HCT116 (cell line): ENCODE measurements around the gene GRB10. TPM values are rescaled to one million over a fixed set of nuclear protein-coding genes. Genes with fewer than 3 reads are reported as not detected.

Experiments
- ATAC-seq: fragments of 200-7000 bp; cut with Tn5 transposase; 2 replicates; pipeline ENCODE4 v1.9.1; 2020; ENCODE audit warnings: mild to moderate bottlenecking, moderate library complexity
- Bru-seq: library from RNA; stranded (reverse); fragments of 400-500 nt; gene quantifications from one replicate; lab custom pipeline; 2021; lab: Mats Ljungman, UMichigan
- BruChase-seq, 2 experiments: library from RNA; stranded (reverse); fragments of 400-500 nt; gene quantifications; one replicate each; lab custom pipeline; 2021; lab: Mats Ljungman, UMichigan
- BruUV-seq: library from RNA; stranded (reverse); fragments of 400-500 nt; replicated peaks from 2 replicates; lab custom pipeline; 2021; lab: Mats Ljungman, UMichigan
- CTCF ChIA-PET: fragments of 300-600 bp; sonication (Branson Sonifier 250); formaldehyde crosslinking; loops from one replicate; lab custom pipeline; 2021; ENCODE audit warnings: antibody characterized with exemption; lab: Charles Lee
- POLR2A ChIA-PET: fragments of 300-600, 350-600 bp; sonication (Branson Sonifier 250); formaldehyde crosslinking; loops from one replicate; lab custom pipeline; 2021; ENCODE audit warnings: antibody characterized with exemption; lab: Charles Lee
- RAD21 ChIA-PET, 2 experiments: fragments of 300-600 bp; sonication (Branson Sonifier 250); formaldehyde crosslinking; loops; one replicate each; lab custom pipeline; 2023; ENCODE audit warnings: low total read pairs in 2 of 2; ENCODE audit not compliant: uncharacterized antibody in 2 of 2, unreplicated experiment in 2 of 2, low non-redundant PET in 1 of 2; lab: Charles Lee
- DNase-seq: peaks from one replicate; pipeline ENCODE4 v3.0.0-alpha.2; 2010; ENCODE audit warnings: low read depth, low spot score
- H2AFZ ChIP-seq: fragments of 200-600 bp; shearing (Covaris generic), sonication (generic); 2 replicates; pipeline ENCODE4 v1.6.1; 2017; ENCODE audit warnings: low read depth, mixed run types, mixed read lengths, antibody characterized with exemption, low read length; ENCODE audit not compliant: poor library complexity, severe bottlenecking
- H3K27ac ChIP-seq: 2 replicates; pipeline ENCODE4 v1.5.1; 2012; ENCODE audit warnings: low read depth, low read length
- H3K27me3 ChIP-seq: fragments of 200-600 bp; sonication (generic); 2 replicates; pipeline ENCODE4 v1.6.1; 2016; ENCODE audit warnings: mixed run types, low read length, mixed read lengths; ENCODE audit not compliant: insufficient read depth
- H3K36me3 ChIP-seq, 2 experiments: fragments of 200-500 bp in 1 of 2; fragments of 200-600 bp in 1 of 2; sonication (Bioruptor generic) in 1 of 2; sonication (generic) in 1 of 2; 2 replicates each; pipeline versions ENCODE4 v1.5.1 to v1.6.1; 2014 to 2016; ENCODE audit warnings: low read length in 2 of 2, inconsistent platforms in 1 of 2, mixed read lengths in 1 of 2, mixed run types in 1 of 2; ENCODE audit not compliant: insufficient read depth in 2 of 2, control insufficient read depth in 1 of 2
- H3K4me1 ChIP-seq, 2 experiments: fragments of 200-600 bp in 1 of 2; sonication (generic) in 1 of 2; 2 replicates each; pipeline versions ENCODE4 v1.5.1 to v1.6.1; 2012 to 2017; ENCODE audit warnings: low read length in 2 of 2, inconsistent platforms in 1 of 2, mild to moderate bottlenecking in 1 of 2, mixed read lengths in 1 of 2, mixed run types in 1 of 2, moderate library complexity in 1 of 2; ENCODE audit not compliant: insufficient read depth in 2 of 2, control insufficient read depth in 1 of 2
- H3K4me2 ChIP-seq: fragments of 200-600 bp; sonication (generic); 2 replicates; pipeline ENCODE4 v1.6.1; 2017; ENCODE audit warnings: mixed run types, low read length, mixed read lengths
- H3K4me3 ChIP-seq, 2 experiments: fragments of 200-600 bp in 1 of 2; sonication (generic) in 1 of 2; replicated peaks in 1 of 2; 2 replicates each; pipeline ENCODE4 v1.5.1; 2011 to 2016; ENCODE audit warnings: low read length in 2 of 2, control low read depth in 1 of 2, low read depth in 1 of 2, mild to moderate bottlenecking in 1 of 2, mixed read lengths in 1 of 2, mixed run types in 1 of 2
- H3K79me2 ChIP-seq: fragments of 200-600 bp; sonication (generic); 2 replicates; pipeline ENCODE4 v1.6.1; 2017; ENCODE audit warnings: mild to moderate bottlenecking, mixed run types, low read length, moderate library complexity, mixed read lengths; ENCODE audit not compliant: insufficient read depth
- H3K9ac ChIP-seq: fragments of 200-600 bp; sonication (generic); 2 replicates; pipeline ENCODE4 v1.6.1; 2016; ENCODE audit warnings: low read length, mixed read lengths
- H3K9me2 ChIP-seq: fragments of 200-600 bp; sonication (generic), shearing (Covaris generic); 2 replicates; pipeline ENCODE4 v1.6.1; 2017; ENCODE audit warnings: mixed run types, mild to moderate bottlenecking, moderate library complexity; ENCODE audit not compliant: insufficient read depth
- H3K9me3 ChIP-seq, 2 experiments: fragments of 200-500 bp in 1 of 2; fragments of 200-600 bp in 1 of 2; sonication (Bioruptor generic) in 1 of 2; sonication (generic) in 1 of 2; 2 replicates each; pipeline ENCODE4 v1.6.1; 2014 to 2017; ENCODE audit warnings: low read length in 2 of 2, mixed read lengths in 2 of 2, inconsistent platforms in 1 of 2, low read depth in 1 of 2, mild to moderate bottlenecking in 1 of 2, mixed run types in 1 of 2, moderate library complexity in 1 of 2; ENCODE audit not compliant: control insufficient read depth in 1 of 2, insufficient read depth in 1 of 2
- H4K20me1 ChIP-seq: fragments of 200-600 bp; sonication (generic), shearing (Covaris generic); 2 replicates; pipeline ENCODE4 v1.6.1; 2017; ENCODE audit warnings: mixed run types, mild to moderate bottlenecking, moderate library complexity; ENCODE audit not compliant: insufficient read depth
- EGR1 ChIP-seq: IDR thresholded peaks from 2 replicates; pipeline ENCODE4 v1.6.1; 2012; ENCODE audit warnings: low read depth
- EZH2 ChIP-seq: fragments of 200-600 bp; sonication (generic); IDR thresholded peaks from 2 replicates; pipeline ENCODE4 v1.6.1; 2017; ENCODE audit warnings: antibody characterized with exemption, mixed run types
- MAX ChIP-seq: IDR thresholded peaks from 2 replicates; pipeline ENCODE4 v1.6.1; 2012
- POLR2A ChIP-seq: IDR thresholded peaks from 2 replicates; pipeline ENCODE4 v1.7.0; 2011; ENCODE audit warnings: borderline replicate concordance; ENCODE audit not compliant: insufficient read depth, insufficient read length; ENCODE audit errors: extremely low read depth
- POLR2AphosphoS5 ChIP-seq: IDR thresholded peaks from 2 replicates; pipeline ENCODE4 v1.6.1; 2011; ENCODE audit warnings: mild to moderate bottlenecking, low read depth, low read length, moderate library complexity
- SIN3A ChIP-seq: IDR thresholded peaks from 2 replicates; pipeline ENCODE4 v1.6.1; 2012; ENCODE audit warnings: low read depth
- TCF7L2 ChIP-seq: IDR thresholded peaks from 2 replicates; pipeline ENCODE4 v1.7.0; 2011; ENCODE audit warnings: borderline replicate concordance, inconsistent platforms; ENCODE audit not compliant: insufficient read depth, insufficient read length; ENCODE audit errors: extremely low read depth
- intact Hi-C: fragments of 100-400 bp; cut with micrococcal nuclease; formaldehyde crosslinking; loops from 2 replicates; pipeline ENCODE4 v1.10.0; 2022
- long read RNA-seq: library from polyadenylated mRNA; unstranded; transcript quantifications from one replicate; pipeline ENCODE4 v2.0.0, GENCODE V29; 2021; ENCODE audit not compliant: unreplicated experiment
- polyA plus RNA-seq: library from polyadenylated mRNA; unstranded; fragments of >200 nt; gene quantifications from 2 replicates; pipeline ENCODE4 v1.2.1, GENCODE V29; 2012; ENCODE audit warnings: missing spikeins
- total RNA-seq: library from RNA; stranded (reverse); gene quantifications from one replicate; pipeline ENCODE4 v1.2.1, GENCODE V29; 2021; ENCODE audit not compliant: unreplicated experiment
- TF ChIP-seq, protein P1 (sequence below): IDR thresholded peaks from 2 replicates; pipeline ENCODE4 v1.6.1; 2011; ENCODE audit warnings: mild to moderate bottlenecking, low read length, moderate library complexity; ENCODE audit not compliant: insufficient replicate concordance; ENCODE audit errors: extremely low read depth

The GRB10 gene
- total RNA-seq (37.3 TPM), Bru-seq, nascent RNA (percentile 83 among the genes with signal in this experiment), BruChase-seq, experiment 1, labeled RNA remaining after a 6-hour chase (percentile 76 among the genes with signal in this experiment), BruChase-seq, experiment 2, labeled RNA remaining after a 2-hour chase (percentile 79 among the genes with signal in this experiment)
- 19.2 and 20.6 TPM in 2 replicates for polyA plus RNA-seq
- long read RNA-seq, full-length matches to known transcripts: 17 of 56 reads
- long read RNA-seq, partial matches to known transcripts: 7 of 56 reads
- long read RNA-seq, other reads (novel, unspliced or antisense): 32 of 56 reads

DNA sequence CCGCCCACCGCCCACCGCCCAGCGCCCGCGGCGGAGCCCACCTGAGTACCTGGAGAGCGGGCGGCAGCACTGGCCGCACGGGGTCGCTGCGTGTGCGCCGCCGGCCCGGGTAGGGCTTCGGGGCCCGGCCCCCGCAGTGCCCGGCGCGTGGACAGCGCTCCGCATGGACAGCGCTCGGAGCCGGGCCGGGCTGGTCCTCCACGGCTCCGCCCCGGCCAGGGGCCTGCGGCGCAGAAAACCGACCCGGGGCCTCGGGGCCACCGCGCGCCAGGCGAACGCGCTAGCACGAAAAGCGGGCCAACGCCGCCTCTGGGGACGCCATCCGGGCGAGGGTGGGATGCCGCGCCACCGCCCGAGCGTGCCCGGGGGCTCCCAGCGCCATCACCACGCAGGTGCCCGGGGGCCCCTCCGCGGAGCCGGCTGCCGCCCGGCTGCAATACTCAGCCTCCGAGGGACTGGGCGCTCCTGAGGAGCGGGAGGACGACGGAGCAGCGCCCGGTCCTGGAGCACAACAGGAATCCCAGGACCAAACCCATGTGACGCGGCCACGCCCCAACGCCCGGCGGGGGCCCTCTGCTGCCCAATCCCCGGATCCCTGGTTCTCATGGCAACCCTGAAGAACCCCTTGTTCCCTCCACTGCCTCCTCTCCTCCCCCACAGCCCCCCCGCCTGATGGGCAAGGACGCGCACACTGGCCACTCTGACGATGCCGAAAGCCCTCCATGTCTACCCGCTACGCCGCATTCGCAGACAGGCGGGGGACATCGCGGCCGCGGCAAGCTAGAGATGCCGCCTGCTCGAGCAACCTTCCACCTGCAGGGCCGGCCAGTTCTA, at the start of gene GRB10:
GRB10 (minus strand) TSS at position 522 of the 834 bp plus-strand sequence. CDS start 50,574 bp downstream, outside the sequence.
- no peaks in the 10 kb centered on the region for H4K20me1 ChIP-seq
- H3K4me3 ChIP-seq: no peak within 1 kb of the TSS
- ChIA-PET CTCF (no interaction called here), POLR2A (no interaction called here), RAD21 (no interaction called here)
- no peaks in the 10 kb centered on the region for H3K9me2 ChIP-seq
- no peak within 1 kb of the TSS for H2AFZ ChIP-seq
- H3K9ac ChIP-seq: no peak within 1 kb of the TSS
- intact Hi-C loops: no loop called here
- H3K79me2 ChIP-seq: no peaks in the 10 kb centered on the region
- no peaks in the 10 kb centered on the region for H3K9me3 ChIP-seq
- ATAC-seq (no peak), DNase-seq (no peak)
- no peaks in the 10 kb centered on the region for H3K27me3 ChIP-seq
- H3K27ac ChIP-seq: no peak within 1 kb of the TSS
- no peak for TF ChIP-seq MAX
- TF ChIP-seq EZH2: no peak
- TF ChIP-seq POLR2AphosphoS5: no peak
- TF ChIP-seq TCF7L2: no peak
- TF ChIP-seq, protein P1, sequence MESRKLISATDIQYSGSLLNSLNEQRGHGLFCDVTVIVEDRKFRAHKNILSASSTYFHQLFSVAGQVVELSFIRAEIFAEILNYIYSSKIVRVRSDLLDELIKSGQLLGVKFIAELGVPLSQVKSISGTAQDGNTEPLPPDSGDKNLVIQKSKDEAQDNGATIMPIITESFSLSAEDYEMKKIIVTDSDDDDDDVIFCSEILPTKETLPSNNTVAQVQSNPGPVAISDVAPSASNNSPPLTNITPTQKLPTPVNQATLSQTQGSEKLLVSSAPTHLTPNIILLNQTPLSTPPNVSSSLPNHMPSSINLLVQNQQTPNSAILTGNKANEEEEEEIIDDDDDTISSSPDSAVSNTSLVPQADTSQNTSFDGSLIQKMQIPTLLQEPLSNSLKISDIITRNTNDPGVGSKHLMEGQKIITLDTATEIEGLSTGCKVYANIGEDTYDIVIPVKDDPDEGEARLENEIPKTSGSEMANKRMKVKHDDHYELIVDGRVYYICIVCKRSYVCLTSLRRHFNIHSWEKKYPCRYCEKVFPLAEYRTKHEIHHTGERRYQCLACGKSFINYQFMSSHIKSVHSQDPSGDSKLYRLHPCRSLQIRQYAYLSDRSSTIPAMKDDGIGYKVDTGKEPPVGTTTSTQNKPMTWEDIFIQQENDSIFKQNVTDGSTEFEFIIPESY: no peak
- no peak for TF ChIP-seq SIN3A
- no peak for TF ChIP-seq POLR2A
- TF ChIP-seq EGR1: no peak
- H3K4me2 ChIP-seq: no peak within 1 kb of the TSS
- no peaks in the 10 kb centered on the region for H3K36me3 ChIP-seq
- BruUV-seq: no TSS peak
- no peaks in the 10 kb centered on the region for H3K4me1 ChIP-seq
